CD8-positive, alpha-beta memory T cell (primary cell): ENCODE measurements around the gene TNPO3. TPM values are rescaled to one million over a fixed set of nuclear protein-coding genes. Genes with fewer than 3 reads are reported as not detected.
"Not testable (repeated sequence)": the region's sequence is repeated elsewhere in the genome, so short reads cannot be mapped to it uniquely, and the experiment has no call there.

ENCODE experiments used
- CTCF ChIA-PET: fragments of 350-600 bp; sonication (Branson Sonifier 250); formaldehyde crosslinking; loops from one replicate; lab custom pipeline; 2021; ENCODE audit warnings: antibody characterized with exemption; lab: Charles Lee
- POLR2A ChIA-PET: fragments of 350-600 bp; sonication (Branson Sonifier 250); formaldehyde crosslinking; loops from one replicate; lab custom pipeline; 2021; ENCODE audit warnings: antibody characterized with exemption; lab: Charles Lee
- DNase-seq, 5 donors: peaks; one replicate each; pipeline versions ENCODE4 v3.0.0 to v3.0.0-alpha.2; 2020 to 2022; ENCODE audit warnings: mixed read lengths in 1 of 5
- H3K27ac ChIP-seq: one replicate; pipeline ENCODE4 v1.7.0; 2013; ENCODE audit warnings: low read depth, mild to moderate bottlenecking, low read length, moderate library complexity
- H3K27me3 ChIP-seq: 2 replicates; pipeline ENCODE4 v1.7.0; 2013; ENCODE audit warnings: low read length, mild to moderate bottlenecking; ENCODE audit not compliant: insufficient read depth, poor library complexity, severe bottlenecking
- H3K36me3 ChIP-seq: 2 replicates; pipeline ENCODE4 v1.7.0; 2013; ENCODE audit warnings: mild to moderate bottlenecking, low read length, moderate library complexity; ENCODE audit not compliant: insufficient read depth
- H3K4me1 ChIP-seq: 2 replicates; pipeline ENCODE4 v1.7.0; 2013; ENCODE audit warnings: mild to moderate bottlenecking, low read length, moderate library complexity; ENCODE audit not compliant: insufficient read depth
- H3K4me3 ChIP-seq: 2 replicates; pipeline ENCODE4 v1.7.0; 2013; ENCODE audit warnings: mild to moderate bottlenecking, low read length
- H3K9me3 ChIP-seq: 2 replicates; pipeline ENCODE4 v1.7.0; 2013; ENCODE audit warnings: mild to moderate bottlenecking, low read length
- H3K27ac Mint-ChIP-seq, 8 donors: one replicate each; pipeline ENCODE4 v1.8.0; 2020 to 2021; ENCODE audit warnings: mixed read lengths in 8 of 8, mild to moderate bottlenecking in 6 of 8, inconsistent platforms in 3 of 8, moderate library complexity in 3 of 8
- H3K27me3 Mint-ChIP-seq, 2 donors: one replicate each; pipeline ENCODE4 v1.8.0; 2020 to 2021; ENCODE audit warnings: mixed read lengths in 2 of 2, mild to moderate bottlenecking in 1 of 2, moderate library complexity in 1 of 2
- H3K36me3 Mint-ChIP-seq, 3 donors: one replicate each; pipeline ENCODE4 v1.8.0; 2020 to 2021; ENCODE audit warnings: mixed read lengths in 3 of 3, inconsistent platforms in 1 of 3, mild to moderate bottlenecking in 1 of 3
- H3K4me1 Mint-ChIP-seq, 3 donors: one replicate each; pipeline ENCODE4 v1.8.0; 2020 to 2021; ENCODE audit warnings: mixed read lengths in 3 of 3, inconsistent platforms in 1 of 3, mild to moderate bottlenecking in 1 of 3
- H3K4me3 Mint-ChIP-seq, 7 donors: one replicate each; pipeline ENCODE4 v1.8.0; 2020 to 2021; ENCODE audit warnings: mixed read lengths in 7 of 7, mild to moderate bottlenecking in 6 of 7, moderate library complexity in 4 of 7, inconsistent platforms in 2 of 7
- H3K9me3 Mint-ChIP-seq, 5 donors: one replicate each; pipeline ENCODE4 v1.8.0; 2020 to 2022; ENCODE audit warnings: mixed read lengths in 5 of 5, mild to moderate bottlenecking in 3 of 5, moderate library complexity in 2 of 5, inconsistent platforms in 1 of 5
- polyA plus RNA-seq: library from polyadenylated mRNA; unstranded; fragments of 300-500 nt; fragmentation: Illumina TruSeq; gene quantifications from one replicate; pipeline ENCODE4 v1.2.3, GENCODE V29; 2021
- total RNA-seq, 2 experiments: library from RNA; stranded (reverse); gene quantifications; one replicate each; pipeline ENCODE4 v1.2.3, GENCODE V29; 2021

Gene TNPO3
- total and polyA plus RNA-seq, 3 experiments from 2014 or later = 43.1 to 82.1 (median 80.5) TPM

- Mint-ChIP-seq H3K27me3 (no peaks in the 10 kb centered on the region), H3K9me3 (no peaks in the 10 kb centered on the region), H3K4me3 (no peak overlapping the region), H3K27ac (no peak overlapping the region), H3K4me1 (peaks cover 76 to 89% (median 87%) of the 10 kb centered on the region in 3 donors), H3K36me3 (peaks cover 7 to 58% (median 17%) of the 10 kb centered on the region in 3 donors)
- ChIA-PET CTCF (no interaction called here), POLR2A (no interaction called here)
- no peaks in the 10 kb centered on the region for H3K27me3 ChIP-seq
- H3K4me3 ChIP-seq = no peak overlapping the region
- no peak for DNase-seq
- no peaks in the 10 kb centered on the region for H3K36me3 ChIP-seq
- H3K9me3 ChIP-seq = no peaks in the 10 kb centered on the region
- no peak overlapping the region for H3K27ac ChIP-seq
- H3K4me1 ChIP-seq = peaks cover 45% of the 10 kb centered on the region
Measured at GRCh38 chr7:129047761-129048160, 7.2 kb downstream of the TNPO3 start.

- Mint-ChIP-seq H3K9me3 (no peaks in the 10 kb centered on the region), H3K27ac (peak overlapping the region in 1 of 8 donors; percentile 38), H3K36me3 (peaks cover 7 to 49% (median 17%) of the 10 kb centered on the region in 3 donors), H3K4me3 (peak overlapping the region in 2 of 7 donors; percentile 8 to 32), H3K4me1 (peaks cover 85 to 96% (median 95%) of the 10 kb centered on the region in 3 donors), H3K27me3 (no peaks in the 10 kb centered on the region)
- ChIA-PET CTCF (no interaction called here), POLR2A (no interaction called here)
- no peaks in the 10 kb centered on the region for H3K27me3 ChIP-seq
- no peaks in the 10 kb centered on the region for H3K36me3 ChIP-seq
- no peak overlapping the region for H3K27ac ChIP-seq
- no peaks in the 10 kb centered on the region for H3K9me3 ChIP-seq
- peaks cover 39% of the 10 kb centered on the region for H3K4me1 ChIP-seq
- no peak overlapping the region for H3K4me3 ChIP-seq
- DNase-seq = no peak
Measured at GRCh38 chr7:129045682-129046081, 9.2 kb downstream of the TNPO3 start.

- peaks cover 76 to 94% (median 89%) of the 10 kb centered on the region in 3 donors for H3K4me1 Mint-ChIP-seq
- POLR2A ChIA-PET = no interaction called here
Measured at GRCh38 chr7:129043012-129043411, 11.9 kb downstream of the TNPO3 start.

GRCh38 chr7:129041142-129042085 is 13.5 kb downstream of the TNPO3 start:
- H3K4me3 ChIP-seq = no peak overlapping the region
- peaks cover 71 to 94% (median 89%) of the 10 kb centered on the region in 3 donors for H3K4me1 Mint-ChIP-seq
- ChIA-PET CTCF (no interaction called here), POLR2A (interaction anchor here (0.7 kb wide), 1 partner anchor 48 kb away, joined by 4 read pairs; no protein-coding TSS in a partner anchor)
- no peak overlapping the region for H3K27ac ChIP-seq
- H3K27me3 Mint-ChIP-seq = no peaks in the 10 kb centered on the region
- H3K27ac Mint-ChIP-seq = peak overlapping the region in 6 of 8 donors; percentile 1 to 76 (median 26)
- peaks cover 19% of the 10 kb centered on the region for H3K4me1 ChIP-seq
- no peak for DNase-seq
- H3K4me3 Mint-ChIP-seq = peak overlapping the region in 1 of 7 donors; percentile 2
- peaks cover 14% of the 10 kb centered on the region for H3K36me3 ChIP-seq
- no peaks in the 10 kb centered on the region for H3K9me3 Mint-ChIP-seq
- no peaks in the 10 kb centered on the region for H3K9me3 ChIP-seq
- no peaks in the 10 kb centered on the region for H3K27me3 ChIP-seq
- peaks cover 8 to 52% (median 20%) of the 10 kb centered on the region in 3 donors for H3K36me3 Mint-ChIP-seq

More at GRCh38 chr7:129043012-129043411, 11.9 kb downstream of the TNPO3 start:
- H3K4me3 Mint-ChIP-seq = no peak overlapping the region
- DNase-seq = no peak
- CTCF ChIA-PET = no interaction called here
- Histone ChIP-seq H3K9me3 (no peaks in the 10 kb centered on the region), H3K36me3 (peaks cover 7% of the 10 kb centered on the region), H3K4me1 (peaks cover 34% of the 10 kb centered on the region), H3K27me3 (no peaks in the 10 kb centered on the region), H3K4me3 (no peak overlapping the region), H3K27ac (no peak overlapping the region)
- H3K27ac Mint-ChIP-seq = peak overlapping the region in 1 of 8 donors; percentile 50
- peaks cover 8 to 53% (median 17%) of the 10 kb centered on the region in 3 donors for H3K36me3 Mint-ChIP-seq
- H3K9me3 Mint-ChIP-seq = no peaks in the 10 kb centered on the region
- H3K27me3 Mint-ChIP-seq = no peaks in the 10 kb centered on the region

GRCh38 chr7:129038468-129038867 is 16.4 kb downstream of the TNPO3 start:
- DNase-seq, H3K27ac Mint-ChIP-seq, H3K27me3 ChIP-seq, H3K4me3 Mint-ChIP-seq, CTCF ChIA-PET, H3K27me3 Mint-ChIP-seq, H3K9me3 Mint-ChIP-seq, H3K4me3 ChIP-seq, POLR2A ChIA-PET, H3K9me3 ChIP-seq, H3K27ac ChIP-seq, H3K4me1 ChIP-seq: not testable (repeated sequence)
- Mint-ChIP-seq H3K4me1 (peaks cover 50 to 72% (median 72%) of the 10 kb centered on the region in 3 donors), H3K36me3 (peaks cover 8 to 60% (median 18%) of the 10 kb centered on the region in 3 donors)
- H3K36me3 ChIP-seq = peaks cover 18% of the 10 kb centered on the region

- H3K27ac Mint-ChIP-seq = peak overlapping the region in 1 of 8 donors; percentile 9
- POLR2A ChIA-PET = no interaction called here
- no peak overlapping the region for H3K27ac ChIP-seq
- no peak overlapping the region for H3K4me3 Mint-ChIP-seq
- no peaks in the 10 kb centered on the region for H3K27me3 Mint-ChIP-seq
- no peak for DNase-seq
- H3K36me3 ChIP-seq = peaks cover 18% of the 10 kb centered on the region
- H3K36me3 Mint-ChIP-seq = peaks cover 8 to 65% (median 18%) of the 10 kb centered on the region in 3 donors
- H3K4me1 Mint-ChIP-seq = peaks cover 49 to 71% (median 70%) of the 10 kb centered on the region in 3 donors
- H3K9me3 Mint-ChIP-seq = no peaks in the 10 kb centered on the region
- no peaks in the 10 kb centered on the region for H3K9me3 ChIP-seq
- no peak overlapping the region for H3K4me3 ChIP-seq
- H3K4me1 ChIP-seq = peaks cover 4% of the 10 kb centered on the region
- H3K27me3 ChIP-seq = no peaks in the 10 kb centered on the region
- CTCF ChIA-PET = no interaction called here
Measured at GRCh38 chr7:129037585-129037984, 17.3 kb downstream of the TNPO3 start.

- Histone ChIP-seq H3K9me3 (no peaks in the 10 kb centered on the region), H3K27me3 (no peaks in the 10 kb centered on the region), H3K27ac (no peak overlapping the region), H3K36me3 (peaks cover 4% of the 10 kb centered on the region), H3K4me3 (no peak overlapping the region), H3K4me1 (peaks cover 6% of the 10 kb centered on the region)
- Mint-ChIP-seq H3K27me3 (no peaks in the 10 kb centered on the region), H3K36me3 (peaks cover 0 to 69% (median 16%) of the 10 kb centered on the region in 3 donors), H3K4me3 (no peak overlapping the region), H3K4me1 (peaks cover 50 to 72% (median 63%) of the 10 kb centered on the region in 3 donors), H3K9me3 (no peaks in the 10 kb centered on the region), H3K27ac (peak overlapping the region in 2 of 8 donors; percentile 13 to 69)
- ChIA-PET CTCF (no interaction called here), POLR2A (no interaction called here)
- DNase-seq = no peak
Measured at GRCh38 chr7:129032017-129032416, 22.9 kb downstream of the TNPO3 start.

- H3K4me3 Mint-ChIP-seq = no peak overlapping the region
- ChIA-PET CTCF (no interaction called here), POLR2A (no interaction called here)
- peaks cover 4% of the 10 kb centered on the region for H3K36me3 ChIP-seq
- no peaks in the 10 kb centered on the region for H3K27me3 Mint-ChIP-seq
- no peaks in the 10 kb centered on the region for H3K9me3 Mint-ChIP-seq
- no peak overlapping the region for H3K27ac Mint-ChIP-seq
- DNase-seq = no peak
- peaks cover 49 to 70% (median 54%) of the 10 kb centered on the region in 3 donors for H3K4me1 Mint-ChIP-seq
- H3K36me3 Mint-ChIP-seq = peaks cover 0 to 62% (median 13%) of the 10 kb centered on the region in 3 donors
- H3K27me3 ChIP-seq = no peaks in the 10 kb centered on the region
- H3K4me1 ChIP-seq = peaks cover 6% of the 10 kb centered on the region
- no peaks in the 10 kb centered on the region for H3K9me3 ChIP-seq
- H3K4me3 ChIP-seq = no peak overlapping the region
- H3K27ac ChIP-seq = no peak overlapping the region
Measured at GRCh38 chr7:129030440-129030839, 24.5 kb downstream of the TNPO3 start.
